Tibial nerve (tissue), 4 donors: ENCODE data around the gene ARMC9.

ENCODE experiments used
- EP300 ChIP-seq, 2 donors: sonication (generic); formaldehyde crosslinking; IDR thresholded peaks; one replicate each; pipeline ENCODE4 v1.6.1; 2017; ENCODE audit warnings: antibody characterized with exemption in 2 of 2, mild to moderate bottlenecking in 1 of 2
- TF ChIP-seq, protein P1 (sequence below), 5 experiments: fragments of 200-600 bp in 3 of 5; fragments of 450-650 bp in 2 of 5; sonication (generic) in 3 of 5; IDR thresholded peaks; one replicate each; pipeline ENCODE4 v1.5.1; 2016 to 2019; ENCODE audit warnings: antibody characterized with exemption in 5 of 5, mild to moderate bottlenecking in 3 of 5, moderate library complexity in 2 of 5

GRCh38 chr2:231321021-231321420 lies 122.6 kb downstream of the ARMC9 start:
- TF ChIP-seq, protein P1, sequence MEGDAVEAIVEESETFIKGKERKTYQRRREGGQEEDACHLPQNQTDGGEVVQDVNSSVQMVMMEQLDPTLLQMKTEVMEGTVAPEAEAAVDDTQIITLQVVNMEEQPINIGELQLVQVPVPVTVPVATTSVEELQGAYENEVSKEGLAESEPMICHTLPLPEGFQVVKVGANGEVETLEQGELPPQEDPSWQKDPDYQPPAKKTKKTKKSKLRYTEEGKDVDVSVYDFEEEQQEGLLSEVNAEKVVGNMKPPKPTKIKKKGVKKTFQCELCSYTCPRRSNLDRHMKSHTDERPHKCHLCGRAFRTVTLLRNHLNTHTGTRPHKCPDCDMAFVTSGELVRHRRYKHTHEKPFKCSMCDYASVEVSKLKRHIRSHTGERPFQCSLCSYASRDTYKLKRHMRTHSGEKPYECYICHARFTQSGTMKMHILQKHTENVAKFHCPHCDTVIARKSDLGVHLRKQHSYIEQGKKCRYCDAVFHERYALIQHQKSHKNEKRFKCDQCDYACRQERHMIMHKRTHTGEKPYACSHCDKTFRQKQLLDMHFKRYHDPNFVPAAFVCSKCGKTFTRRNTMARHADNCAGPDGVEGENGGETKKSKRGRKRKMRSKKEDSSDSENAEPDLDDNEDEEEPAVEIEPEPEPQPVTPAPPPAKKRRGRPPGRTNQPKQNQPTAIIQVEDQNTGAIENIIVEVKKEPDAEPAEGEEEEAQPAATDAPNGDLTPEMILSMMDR (IDR thresholded peaks at IDR 0.05) = no peak
- TF ChIP-seq EP300 (IDR thresholded peaks at IDR 0.05) = no peak
